UCSD-AML1 (cell line): ENCODE data around the gene FIGNL2.

Experiments
- DNase-seq: peaks from one replicate; lab custom pipeline; 2025; ENCODE audit not compliant: unreplicated experiment; lab: John Stamatoyannopoulos, UW

Gene FIGNL2

GRCh38 chr12:51874486-51874885 lies 26.0 kb upstream of the FIGNL2 start:
- no peak for DNase-seq

- no peak for DNase-seq
Measured at GRCh38 chr12:51874000-51874399, 25.5 kb upstream of the FIGNL2 start.

- no peak for DNase-seq
Measured at GRCh38 chr12:51873251-51873994, 24.9 kb upstream of the FIGNL2 start.

- no peak for DNase-seq
Measured at GRCh38 chr12:51872689-51872981, 24.1 kb upstream of the FIGNL2 start.

- DNase-seq: no peak
Measured at GRCh38 chr12:51871918-51872688, 23.6 kb upstream of the FIGNL2 start.

- peak; percentile 46 for DNase-seq
Measured at GRCh38 chr12:51871126-51871525, 22.6 kb upstream of the FIGNL2 start.

GRCh38 chr12:51870504-51870903 lies 22.0 kb upstream of the FIGNL2 start:
- DNase-seq: no peak

- no peak for DNase-seq
Measured at GRCh38 chr12:51869931-51870330, 21.4 kb upstream of the FIGNL2 start.

GRCh38 chr12:51869496-51869865 lies 21.0 kb upstream of the FIGNL2 start:
- DNase-seq: no peak

- DNase-seq: no peak
Measured at GRCh38 chr12:51868821-51869495, 20.4 kb upstream of the FIGNL2 start.

GRCh38 chr12:51867796-51868428 lies 19.4 kb upstream of the FIGNL2 start:
- no peak for DNase-seq

- no peak for DNase-seq
Measured at GRCh38 chr12:51867371-51867770, 18.9 kb upstream of the FIGNL2 start.

- no peak for DNase-seq
Measured at GRCh38 chr12:51866762-51867161, 18.2 kb upstream of the FIGNL2 start.

- no peak for DNase-seq
Measured at GRCh38 chr12:51866324-51866723, 17.8 kb upstream of the FIGNL2 start.

GRCh38 chr12:51865757-51866270 lies 17.3 kb upstream of the FIGNL2 start:
- no peak for DNase-seq

- no peak for DNase-seq
Measured at GRCh38 chr12:51864833-51865670, 16.5 kb upstream of the FIGNL2 start.

- DNase-seq: no peak
Measured at GRCh38 chr12:51863933-51864832, 15.7 kb upstream of the FIGNL2 start.

GRCh38 chr12:51863363-51863932 lies 14.9 kb upstream of the FIGNL2 start:
- no peak for DNase-seq

- no peak for DNase-seq
Measured at GRCh38 chr12:51862947-51863346, 14.4 kb upstream of the FIGNL2 start.
